DND-41 (cell line): ENCODE data around the gene MBD1.

ENCODE experiments used
- ATAC-seq: fragments of 200-7000 bp; cut with Tn5 transposase; 3 replicates; pipeline ENCODE4 v1.9.1; 2021; ENCODE audit warnings: low read depth; ENCODE audit not compliant: insufficient read depth
- DNase-seq: peaks from one replicate; pipeline ENCODE4 v3.0.0-alpha.2; 2020
- H2AFZ ChIP-seq: 2 replicates; pipeline ENCODE4 v1.6.0; 2012; ENCODE audit warnings: low read depth, low read length
- H3K27ac ChIP-seq: 2 replicates; pipeline ENCODE4 v1.5.1; 2012; ENCODE audit warnings: low read length, inconsistent platforms
- H3K27me3 ChIP-seq: fragments of 200-600 bp; sonication (generic); 2 replicates; pipeline ENCODE4 v1.6.0; 2012; ENCODE audit warnings: low read length, mild to moderate bottlenecking, inconsistent platforms; ENCODE audit not compliant: insufficient read depth, poor library complexity
- H3K36me3 ChIP-seq: 2 replicates; pipeline ENCODE4 v1.5.1; 2012; ENCODE audit warnings: low read length, inconsistent platforms; ENCODE audit not compliant: insufficient read depth
- H3K4me1 ChIP-seq: 2 replicates; pipeline ENCODE4 v1.5.1; 2012; ENCODE audit warnings: mild to moderate bottlenecking, low read length; ENCODE audit not compliant: insufficient read depth
- H3K4me2 ChIP-seq: 2 replicates; pipeline ENCODE4 v1.6.0; 2012; ENCODE audit warnings: mild to moderate bottlenecking, moderate library complexity, low read length, inconsistent platforms; ENCODE audit not compliant: insufficient read depth
- H3K4me3 ChIP-seq, 2 experiments: fragments of 200-600 bp in 1 of 2; shearing (Covaris generic) in 1 of 2; 2 replicates each; pipeline ENCODE4 v1.5.1; 2012 to 2016; ENCODE audit warnings: inconsistent platforms in 2 of 2, low read length in 2 of 2, mild to moderate bottlenecking in 2 of 2, low read depth in 1 of 2, moderate library complexity in 1 of 2
- H3K79me2 ChIP-seq: 2 replicates; pipeline ENCODE4 v1.6.0; 2012; ENCODE audit warnings: low read length, inconsistent platforms; ENCODE audit not compliant: insufficient read depth
- H3K9ac ChIP-seq: 2 replicates; pipeline ENCODE4 v1.6.0; 2012; ENCODE audit warnings: low read depth, mild to moderate bottlenecking, inconsistent platforms, low read length, moderate library complexity
- H3K9me3 ChIP-seq: 2 replicates; pipeline ENCODE4 v1.5.1; 2012; ENCODE audit warnings: low read length, moderate library complexity, mild to moderate bottlenecking, inconsistent platforms; ENCODE audit not compliant: insufficient read depth, severe bottlenecking
- H4K20me1 ChIP-seq: 2 replicates; pipeline ENCODE4 v1.6.0; 2012; ENCODE audit warnings: low read length; ENCODE audit not compliant: insufficient read depth
- EZH2 ChIP-seq: IDR thresholded peaks from 3 replicates; pipeline ENCODE4 v1.6.1; 2012; ENCODE audit warnings: borderline replicate concordance, low read depth, mild to moderate bottlenecking, moderate library complexity, low read length, inconsistent platforms; ENCODE audit not compliant: severe bottlenecking
- TF ChIP-seq, protein P1 (sequence below): IDR thresholded peaks from 2 replicates; pipeline ENCODE4 v1.5.1; 2012; ENCODE audit warnings: borderline replicate concordance, low read length, moderate library complexity, mild to moderate bottlenecking; ENCODE audit not compliant: poor library complexity, severe bottlenecking; ENCODE audit errors: extremely low read depth

The MBD1 gene

DNA sequence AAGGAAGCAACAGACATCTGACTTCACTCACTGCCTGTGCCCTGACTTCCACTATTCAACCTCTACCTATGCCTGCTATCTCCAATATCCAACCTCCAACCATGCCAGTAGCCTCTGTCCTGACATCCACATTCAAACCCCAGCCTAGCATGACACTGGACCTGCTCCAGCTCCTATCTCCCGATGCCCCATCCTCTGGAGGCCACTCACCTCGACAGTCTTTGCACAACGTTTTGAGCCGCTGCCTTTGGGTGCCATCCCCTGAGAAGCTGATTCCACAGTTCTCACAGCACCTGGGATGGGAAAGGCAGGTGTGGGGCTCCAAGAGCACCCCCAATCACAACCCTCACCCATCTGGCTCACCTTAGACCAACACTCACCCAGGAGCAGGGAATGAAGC, 4.9 kb downstream of the MBD1 start:
- H4K20me1 ChIP-seq: peaks cover 24% of the 10 kb centered on the region; the same call in 1 of the 2 replicates
- no peaks in the 10 kb centered on the region for H3K9me3 ChIP-seq
- H3K36me3 ChIP-seq: peaks cover 85% of the 10 kb centered on the region
- H3K9ac ChIP-seq: no peak overlapping the region
- no peak for ATAC-seq
- H3K27me3 ChIP-seq: no peaks in the 10 kb centered on the region
- TF ChIP-seq EZH2: no peak
- DNase-seq: no peak
- H2AFZ ChIP-seq: no peak overlapping the region
- no peak overlapping the region for H3K4me2 ChIP-seq
- no peak overlapping the region for H3K27ac ChIP-seq
- no peak overlapping the region for H3K4me3 ChIP-seq
- peaks cover 32% of the 10 kb centered on the region for H3K79me2 ChIP-seq
- H3K4me1 ChIP-seq: peaks cover 27% of the 10 kb centered on the region

GRCh38 chr18:50275503-50276036, 5.8 kb downstream of the MBD1 start:
- Histone ChIP-seq H3K79me2 (peaks cover 25% of the 10 kb centered on the region), H3K4me3 (no peak overlapping the region), H3K9ac (no peak overlapping the region), H3K36me3 (peaks cover 94% of the 10 kb centered on the region), H2AFZ (no peak overlapping the region), H4K20me1 (peaks cover 24% of the 10 kb centered on the region; the same call in 1 of the 2 replicates), H3K4me1 (peaks cover 25% of the 10 kb centered on the region), H3K9me3 (no peaks in the 10 kb centered on the region), H3K4me2 (no peak overlapping the region), H3K27me3 (no peaks in the 10 kb centered on the region), H3K27ac (no peak overlapping the region)
- no peak for TF ChIP-seq EZH2
- TF ChIP-seq, protein P1, sequence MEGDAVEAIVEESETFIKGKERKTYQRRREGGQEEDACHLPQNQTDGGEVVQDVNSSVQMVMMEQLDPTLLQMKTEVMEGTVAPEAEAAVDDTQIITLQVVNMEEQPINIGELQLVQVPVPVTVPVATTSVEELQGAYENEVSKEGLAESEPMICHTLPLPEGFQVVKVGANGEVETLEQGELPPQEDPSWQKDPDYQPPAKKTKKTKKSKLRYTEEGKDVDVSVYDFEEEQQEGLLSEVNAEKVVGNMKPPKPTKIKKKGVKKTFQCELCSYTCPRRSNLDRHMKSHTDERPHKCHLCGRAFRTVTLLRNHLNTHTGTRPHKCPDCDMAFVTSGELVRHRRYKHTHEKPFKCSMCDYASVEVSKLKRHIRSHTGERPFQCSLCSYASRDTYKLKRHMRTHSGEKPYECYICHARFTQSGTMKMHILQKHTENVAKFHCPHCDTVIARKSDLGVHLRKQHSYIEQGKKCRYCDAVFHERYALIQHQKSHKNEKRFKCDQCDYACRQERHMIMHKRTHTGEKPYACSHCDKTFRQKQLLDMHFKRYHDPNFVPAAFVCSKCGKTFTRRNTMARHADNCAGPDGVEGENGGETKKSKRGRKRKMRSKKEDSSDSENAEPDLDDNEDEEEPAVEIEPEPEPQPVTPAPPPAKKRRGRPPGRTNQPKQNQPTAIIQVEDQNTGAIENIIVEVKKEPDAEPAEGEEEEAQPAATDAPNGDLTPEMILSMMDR: no peak
- ATAC-seq: no peak
- DNase-seq: no peak

GRCh38 chr18:50274941-50275340, 6.4 kb downstream of the MBD1 start:
- peaks cover 19% of the 10 kb centered on the region for H3K79me2 ChIP-seq
- H4K20me1 ChIP-seq: peaks cover 24% of the 10 kb centered on the region; the same call in 1 of the 2 replicates
- DNase-seq (no peak), ATAC-seq (no peak)
- no peak overlapping the region for H3K27ac ChIP-seq
- H3K4me3 ChIP-seq: no peak overlapping the region
- H3K27me3 ChIP-seq: no peaks in the 10 kb centered on the region
- H3K4me2 ChIP-seq: no peak overlapping the region
- peaks cover 19% of the 10 kb centered on the region for H3K4me1 ChIP-seq
- H3K9me3 ChIP-seq: no peaks in the 10 kb centered on the region
- no peak overlapping the region for H2AFZ ChIP-seq
- TF ChIP-seq EZH2: no peak
- TF ChIP-seq, protein P1: no peak
- H3K36me3 ChIP-seq: peaks cover 100% of the 10 kb centered on the region
- H3K9ac ChIP-seq: no peak overlapping the region

DNA sequence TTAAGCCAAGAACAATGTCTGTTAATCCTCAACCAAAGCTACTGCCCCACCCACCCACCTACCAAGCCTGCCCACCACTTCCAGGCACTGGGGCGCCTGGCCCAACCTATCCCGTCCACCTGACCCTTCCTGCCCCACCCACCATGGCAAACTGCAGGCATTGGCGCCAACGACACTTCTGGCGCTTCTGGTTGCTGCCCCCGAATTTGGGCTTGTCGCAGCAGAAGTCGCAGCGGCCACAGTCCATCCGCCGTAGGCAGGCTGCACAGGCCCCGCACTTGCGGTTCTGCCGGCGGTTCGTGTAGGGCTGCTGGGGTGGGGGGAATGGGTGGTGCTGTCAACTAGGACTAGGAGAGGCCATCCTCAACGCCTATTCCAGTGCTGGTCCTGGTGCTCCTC, 7.3 kb downstream of the MBD1 start:
- Histone ChIP-seq H3K27ac (no peak overlapping the region), H3K4me3 (no peak overlapping the region), H2AFZ (no peak overlapping the region), H3K4me2 (no peak overlapping the region), H3K9me3 (no peaks in the 10 kb centered on the region), H3K36me3 (peaks cover 100% of the 10 kb centered on the region), H4K20me1 (peaks cover 21% of the 10 kb centered on the region; the same call in 1 of the 2 replicates), H3K27me3 (no peaks in the 10 kb centered on the region), H3K9ac (no peak overlapping the region), H3K4me1 (peaks cover 10% of the 10 kb centered on the region), H3K79me2 (peaks cover 10% of the 10 kb centered on the region)
- TF ChIP-seq, protein P1: no peak
- no peak for ATAC-seq
- no peak for DNase-seq
